ENCODE measurements around the gene TRIM43B.
"Not testable (repeated sequence)": the region's sequence is repeated elsewhere in the genome, so short reads cannot be mapped to it uniquely, and the experiment has no call there.

The TRIM43B gene

DNA sequence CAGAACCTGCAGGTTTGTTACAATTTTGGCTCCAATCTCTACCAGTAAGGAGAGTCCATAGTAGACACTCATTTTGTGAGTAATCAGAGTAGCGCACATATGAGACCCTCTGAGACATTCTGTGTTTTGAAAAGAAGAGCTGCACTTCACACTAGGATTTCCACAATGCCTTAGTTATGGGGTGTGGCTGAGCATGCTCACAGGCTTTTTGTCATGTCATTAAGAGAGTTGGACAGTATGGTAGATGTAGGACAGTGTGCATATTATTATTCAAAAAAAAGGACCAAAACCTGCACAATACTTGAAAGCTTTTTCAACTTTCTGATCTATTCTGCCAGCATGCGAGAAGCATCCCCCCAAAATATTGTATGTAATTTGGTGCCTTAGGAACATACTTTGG lies 24.9 kb upstream of the TRIM43B start:
- no peaks in the 10 kb centered on the region for H3K9me3 ChIP-seq (ENCODE audit: insufficient read depth, low read length)
- H4K20me1 ChIP-seq (ENCODE audit: insufficient read depth, low read length): no peaks in the 10 kb centered on the region
- H3K36me3 ChIP-seq (replicated peaks; ENCODE audit: low read depth, low read length): no peaks in the 10 kb centered on the region
- no peak overlapping the region for H3K9ac ChIP-seq (ENCODE audit: low read length)
- no peaks in the 10 kb centered on the region for H3K79me2 ChIP-seq (ENCODE audit: low read length)
- no peaks in the 10 kb centered on the region for H3K27me3 ChIP-seq (ENCODE audit: low read depth, low read length)
- TF ChIP-seq, protein P1, sequence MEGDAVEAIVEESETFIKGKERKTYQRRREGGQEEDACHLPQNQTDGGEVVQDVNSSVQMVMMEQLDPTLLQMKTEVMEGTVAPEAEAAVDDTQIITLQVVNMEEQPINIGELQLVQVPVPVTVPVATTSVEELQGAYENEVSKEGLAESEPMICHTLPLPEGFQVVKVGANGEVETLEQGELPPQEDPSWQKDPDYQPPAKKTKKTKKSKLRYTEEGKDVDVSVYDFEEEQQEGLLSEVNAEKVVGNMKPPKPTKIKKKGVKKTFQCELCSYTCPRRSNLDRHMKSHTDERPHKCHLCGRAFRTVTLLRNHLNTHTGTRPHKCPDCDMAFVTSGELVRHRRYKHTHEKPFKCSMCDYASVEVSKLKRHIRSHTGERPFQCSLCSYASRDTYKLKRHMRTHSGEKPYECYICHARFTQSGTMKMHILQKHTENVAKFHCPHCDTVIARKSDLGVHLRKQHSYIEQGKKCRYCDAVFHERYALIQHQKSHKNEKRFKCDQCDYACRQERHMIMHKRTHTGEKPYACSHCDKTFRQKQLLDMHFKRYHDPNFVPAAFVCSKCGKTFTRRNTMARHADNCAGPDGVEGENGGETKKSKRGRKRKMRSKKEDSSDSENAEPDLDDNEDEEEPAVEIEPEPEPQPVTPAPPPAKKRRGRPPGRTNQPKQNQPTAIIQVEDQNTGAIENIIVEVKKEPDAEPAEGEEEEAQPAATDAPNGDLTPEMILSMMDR (IDR thresholded peaks at IDR 0.05; ENCODE audit: low read depth, low read length): no peak
- no peak for TF ChIP-seq EZH2phosphoT487 (IDR thresholded peaks at IDR 0.05; ENCODE audit: low read depth)
- no peak overlapping the region for H2AFZ ChIP-seq (ENCODE audit: low read depth, low read length)
- H3K27ac ChIP-seq (ENCODE audit: low read length): no peak overlapping the region
- H3K4me2 ChIP-seq (ENCODE audit: low read length): no peak overlapping the region
- no peak overlapping the region for H3K4me3 ChIP-seq (ENCODE audit: low read length)
- no peaks in the 10 kb centered on the region for H3K4me1 ChIP-seq (ENCODE audit: low read length)

DNA sequence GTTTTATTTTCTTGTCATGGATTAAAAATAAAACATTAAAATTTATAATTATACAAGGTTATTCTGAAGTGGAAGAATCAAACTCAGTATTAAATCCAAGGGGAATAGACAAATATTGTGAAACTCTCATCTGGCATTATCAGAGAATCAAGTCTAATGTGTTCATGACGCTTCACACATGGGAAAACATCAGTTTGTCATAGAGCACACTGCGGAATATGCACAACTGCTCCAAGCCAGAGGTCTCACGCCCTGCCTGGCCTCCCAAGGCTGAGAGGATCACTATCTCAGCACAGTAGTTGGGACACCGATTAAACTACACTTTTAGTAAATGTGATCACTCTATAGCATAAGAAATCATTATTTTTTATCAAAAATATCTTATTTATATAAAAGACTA lies 20.7 kb upstream of the TRIM43B start:
- Histone ChIP-seq H3K9ac (ENCODE audit: low read length) (no peak overlapping the region), H3K9me3 (ENCODE audit: insufficient read depth, low read length) (no peaks in the 10 kb centered on the region), H3K4me2 (ENCODE audit: low read length) (no peak overlapping the region), H3K27me3 (ENCODE audit: low read depth, low read length) (no peaks in the 10 kb centered on the region), H3K79me2 (ENCODE audit: low read length) (no peaks in the 10 kb centered on the region), H3K27ac (ENCODE audit: low read length) (no peak overlapping the region), H4K20me1 (ENCODE audit: insufficient read depth, low read length) (no peaks in the 10 kb centered on the region), H3K36me3 (replicated peaks; ENCODE audit: low read depth, low read length) (no peaks in the 10 kb centered on the region), H3K4me1 (ENCODE audit: low read length) (no peaks in the 10 kb centered on the region), H3K4me3 (ENCODE audit: low read length) (no peak overlapping the region), H2AFZ (ENCODE audit: low read depth, low read length) (no peak overlapping the region)
- TF ChIP-seq EZH2phosphoT487 (IDR thresholded peaks at IDR 0.05; ENCODE audit: low read depth): no peak
- TF ChIP-seq, protein P1 (IDR thresholded peaks at IDR 0.05; ENCODE audit: low read depth, low read length): no peak

DNA sequence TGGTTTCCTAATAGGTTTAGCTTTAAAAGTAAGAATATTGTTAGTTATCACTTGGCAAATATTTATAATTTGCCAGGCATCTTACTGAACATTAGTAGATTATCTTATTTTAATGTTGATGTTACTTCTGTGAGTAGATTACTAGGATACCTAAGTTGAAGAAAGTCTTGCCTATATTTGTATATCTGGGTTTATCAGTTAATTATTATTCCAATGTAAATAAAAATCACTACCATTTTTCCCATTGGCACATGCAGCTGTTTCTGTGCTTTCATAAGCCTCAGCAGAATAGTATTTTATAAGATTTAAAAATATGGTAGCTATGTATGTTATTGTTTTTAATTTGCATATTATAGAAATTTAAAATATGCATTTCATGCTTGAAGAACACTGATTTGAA lies 16.3 kb upstream of the TRIM43B start:
- H3K36me3 ChIP-seq (replicated peaks; ENCODE audit: low read depth, low read length): no peaks in the 10 kb centered on the region
- H2AFZ ChIP-seq (ENCODE audit: low read depth, low read length): no peak overlapping the region
- H3K4me2 ChIP-seq (ENCODE audit: low read length): no peak overlapping the region
- TF ChIP-seq, protein P1 (IDR thresholded peaks at IDR 0.05; ENCODE audit: low read depth, low read length): no peak
- TF ChIP-seq EZH2phosphoT487 (IDR thresholded peaks at IDR 0.05; ENCODE audit: low read depth): no peak
- H3K27me3 ChIP-seq (ENCODE audit: low read depth, low read length): no peaks in the 10 kb centered on the region
- H3K4me1 ChIP-seq (ENCODE audit: low read length): no peaks in the 10 kb centered on the region
- no peaks in the 10 kb centered on the region for H3K79me2 ChIP-seq (ENCODE audit: low read length)
- no peak overlapping the region for H3K9ac ChIP-seq (ENCODE audit: low read length)
- H3K27ac ChIP-seq (ENCODE audit: low read length): no peak overlapping the region
- H4K20me1 ChIP-seq (ENCODE audit: insufficient read depth, low read length): no peaks in the 10 kb centered on the region
- H3K4me3 ChIP-seq (ENCODE audit: low read length): no peak overlapping the region
- H3K9me3 ChIP-seq (ENCODE audit: insufficient read depth, low read length): no peaks in the 10 kb centered on the region

DNA sequence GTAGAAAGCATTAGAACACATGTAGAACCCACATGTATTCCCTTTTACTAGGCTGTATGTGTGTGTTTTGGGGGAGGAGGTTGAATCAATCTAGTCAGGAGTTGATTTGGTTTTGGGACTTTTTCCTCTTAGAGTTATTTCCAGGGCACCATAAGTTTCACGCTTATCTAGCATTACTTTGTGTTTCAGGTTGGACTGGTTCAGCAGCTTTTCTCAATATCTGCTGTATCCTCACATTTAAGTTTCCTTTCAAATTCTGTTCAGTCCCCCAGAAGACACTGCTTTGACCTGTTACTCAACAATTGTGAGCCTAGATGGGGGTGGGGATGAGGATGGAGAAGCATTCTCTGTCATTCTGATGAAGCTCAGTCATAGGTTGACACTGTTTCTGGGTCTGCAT lies 7.5 kb upstream of the TRIM43B start:
- H3K27me3 ChIP-seq (ENCODE audit: low read depth, low read length); H3K4me3 ChIP-seq (ENCODE audit: low read length); H3K4me2 ChIP-seq (ENCODE audit: low read length); H3K27ac ChIP-seq (ENCODE audit: low read length); H3K79me2 ChIP-seq (ENCODE audit: low read length); H3K9me3 ChIP-seq (ENCODE audit: insufficient read depth, low read length); H4K20me1 ChIP-seq (ENCODE audit: insufficient read depth, low read length); H3K9ac ChIP-seq (ENCODE audit: low read length); H2AFZ ChIP-seq (ENCODE audit: low read depth, low read length); H3K4me1 ChIP-seq (ENCODE audit: low read length); H3K36me3 ChIP-seq (replicated peaks; ENCODE audit: low read depth, low read length): not testable (repeated sequence)

DNA sequence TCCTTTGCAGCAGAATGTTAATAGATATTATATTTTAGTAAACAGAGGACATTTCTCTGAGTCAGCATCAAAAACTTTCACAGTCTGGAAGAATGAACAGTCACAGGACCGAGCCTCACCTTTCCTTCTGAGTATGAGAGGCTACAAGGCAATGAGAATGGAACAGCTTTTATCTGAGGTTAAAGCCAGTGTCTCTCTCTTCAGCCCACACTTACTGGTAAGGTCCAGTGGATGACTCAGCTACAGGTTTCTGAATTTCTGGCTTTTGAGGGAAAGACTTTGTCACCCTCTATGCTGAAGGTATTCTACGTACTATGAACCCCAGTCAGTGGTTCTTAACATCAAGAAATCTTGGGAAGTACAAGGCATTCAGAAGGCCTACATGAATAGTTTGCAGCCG lies 9.5 kb downstream of the TRIM43B start:
- not testable (repeated sequence) for H3K27me3 ChIP-seq (ENCODE audit: low read depth, low read length); H3K27ac ChIP-seq (ENCODE audit: low read length); H4K20me1 ChIP-seq (ENCODE audit: insufficient read depth, low read length); H3K9me3 ChIP-seq (ENCODE audit: insufficient read depth, low read length); H2AFZ ChIP-seq (ENCODE audit: low read depth, low read length); H3K4me2 ChIP-seq (ENCODE audit: low read length); H3K79me2 ChIP-seq (ENCODE audit: low read length); H3K36me3 ChIP-seq (replicated peaks; ENCODE audit: low read depth, low read length); H3K9ac ChIP-seq (ENCODE audit: low read length); H3K4me3 ChIP-seq (ENCODE audit: low read length); H3K4me1 ChIP-seq (ENCODE audit: low read length)

DNA sequence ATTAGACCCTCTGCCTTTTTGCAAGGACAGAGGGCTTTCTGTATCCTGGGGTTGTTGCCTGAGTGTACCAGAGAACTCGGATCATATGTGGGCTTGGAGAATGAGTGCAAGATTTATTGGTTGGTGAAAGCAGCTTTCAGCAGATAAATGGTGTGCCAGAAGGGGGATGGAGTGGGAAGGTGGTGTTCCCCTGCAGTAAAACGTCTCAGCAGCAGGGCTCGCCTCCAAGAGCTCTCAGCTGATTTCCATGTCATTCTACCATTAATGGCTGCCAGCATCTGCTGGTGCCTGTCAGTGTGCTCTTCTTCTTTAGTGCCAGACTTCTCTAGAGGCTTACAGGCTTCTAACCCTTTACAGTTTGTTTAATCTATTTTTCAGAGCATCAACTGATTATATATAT lies 16.6 kb downstream of the TRIM43B start:
- not testable (repeated sequence) for H3K9ac ChIP-seq (ENCODE audit: low read length); H3K4me2 ChIP-seq (ENCODE audit: low read length); H4K20me1 ChIP-seq (ENCODE audit: insufficient read depth, low read length); H3K79me2 ChIP-seq (ENCODE audit: low read length); H3K9me3 ChIP-seq (ENCODE audit: insufficient read depth, low read length); H3K4me3 ChIP-seq (ENCODE audit: low read length); H3K36me3 ChIP-seq (replicated peaks; ENCODE audit: low read depth, low read length); H3K27me3 ChIP-seq (ENCODE audit: low read depth, low read length); H2AFZ ChIP-seq (ENCODE audit: low read depth, low read length); H3K27ac ChIP-seq (ENCODE audit: low read length); H3K4me1 ChIP-seq (ENCODE audit: low read length)

DNA sequence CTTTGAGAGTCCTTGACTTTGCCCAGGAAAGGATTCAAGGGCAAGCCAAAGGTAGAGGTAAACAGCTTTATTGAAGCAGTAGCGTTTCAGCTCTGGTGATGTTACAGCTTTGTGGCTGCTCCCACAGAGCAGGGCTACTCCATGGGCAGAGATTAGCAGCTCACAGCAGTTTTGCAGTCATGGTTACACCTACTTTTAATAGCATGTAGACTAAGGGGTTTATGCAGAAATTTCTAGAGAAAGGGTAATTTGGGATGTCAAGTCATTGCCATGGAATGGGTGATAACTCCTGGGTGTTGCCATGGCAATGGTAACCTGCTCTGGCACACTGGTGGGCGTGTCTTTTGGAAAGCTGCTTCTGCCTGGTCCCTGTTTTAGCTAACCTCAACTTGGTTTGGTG lies 18.0 kb downstream of the TRIM43B start:
- H3K79me2 ChIP-seq (ENCODE audit: low read length); H3K4me1 ChIP-seq (ENCODE audit: low read length); H3K36me3 ChIP-seq (replicated peaks; ENCODE audit: low read depth, low read length); H4K20me1 ChIP-seq (ENCODE audit: insufficient read depth, low read length); H3K9me3 ChIP-seq (ENCODE audit: insufficient read depth, low read length); H3K27me3 ChIP-seq (ENCODE audit: low read depth, low read length); H2AFZ ChIP-seq (ENCODE audit: low read depth, low read length); H3K27ac ChIP-seq (ENCODE audit: low read length); H3K4me2 ChIP-seq (ENCODE audit: low read length); H3K9ac ChIP-seq (ENCODE audit: low read length); H3K4me3 ChIP-seq (ENCODE audit: low read length): not testable (repeated sequence)
